SHP77 (cell line): Measurements from ENCODE around the gene BARHL1.

ENCODE experiments used
- DNase-seq, 2 experiments: peaks; one replicate each; lab custom pipeline; 2025; lab: John Stamatoyannopoulos, UW

Gene BARHL1

GRCh38 chr9:132615774-132616173 is 33.4 kb downstream of the BARHL1 start:
- no peak for DNase-seq

- DNase-seq = no peak
These were observed 34.3 kb downstream of the BARHL1 start for GRCh38 chr9:132616725-132617124.

- DNase-seq = no peak
These were observed 39.8 kb downstream of the BARHL1 start for GRCh38 chr9:132622159-132622558.

DNA sequence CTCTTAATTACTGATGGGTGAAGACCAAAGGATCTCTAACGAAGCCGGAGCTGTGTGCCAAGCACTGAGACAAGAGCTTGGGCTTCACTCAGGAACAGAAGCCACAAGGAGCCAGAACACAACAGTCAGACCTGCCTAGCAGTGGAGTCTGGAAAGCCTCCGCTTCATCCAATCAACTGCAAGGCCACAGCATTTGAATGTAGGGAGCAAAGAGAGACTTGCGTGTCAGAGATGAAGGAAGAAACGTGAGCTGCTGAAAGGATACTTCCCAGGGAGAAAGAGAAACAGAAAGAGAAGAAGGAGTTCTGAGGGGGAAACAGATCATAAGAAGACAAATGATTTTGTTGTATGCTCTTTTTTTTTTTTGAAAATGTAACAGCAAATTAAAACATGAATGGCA is 43.9 kb downstream of the BARHL1 start:
- DNase-seq = no peak

- no peak for DNase-seq
These were observed 44.7 kb downstream of the BARHL1 start for GRCh38 chr9:132627106-132627505.

DNA sequence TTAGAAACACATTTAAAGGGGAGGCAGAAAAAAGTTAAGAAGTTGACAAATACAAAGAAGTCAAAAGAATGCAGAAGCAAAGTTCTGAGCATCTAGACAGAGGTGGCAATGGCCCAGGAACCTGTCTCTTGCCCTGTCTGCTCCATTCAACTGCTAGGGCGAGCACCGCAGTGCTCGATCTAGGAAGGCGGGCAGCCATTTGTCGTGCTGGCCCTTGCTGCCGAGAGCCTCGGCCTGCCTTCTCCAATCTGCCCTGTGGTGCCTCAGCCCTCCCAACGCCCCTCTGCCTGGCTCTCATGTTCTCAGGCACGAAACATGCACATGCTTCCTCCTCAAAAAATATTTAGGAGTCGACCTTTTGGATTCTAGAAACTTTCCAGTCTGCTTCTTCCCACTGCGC is 45.2 kb downstream of the BARHL1 start:
- DNase-seq = no peak

DNA sequence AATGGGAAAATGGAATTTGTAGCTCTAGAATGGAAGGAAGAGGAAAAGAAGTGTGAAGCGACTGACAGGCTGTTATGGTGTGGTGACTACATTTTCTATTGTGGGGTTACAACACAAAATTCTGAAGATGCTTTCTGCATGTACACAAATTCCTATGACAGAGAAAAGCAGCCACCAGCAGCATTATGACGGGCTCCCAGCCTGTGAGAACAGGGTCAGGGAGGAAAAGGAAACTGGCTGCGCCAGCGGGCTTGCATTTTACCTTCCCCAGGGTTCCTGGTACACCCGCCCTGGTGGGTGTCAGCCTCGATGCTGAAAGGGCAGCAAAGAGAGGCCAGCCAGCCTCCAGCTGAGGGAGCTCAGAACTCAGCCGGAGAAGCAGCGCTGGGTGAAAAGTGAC is 46.3 kb downstream of the BARHL1 start:
- no peak for DNase-seq

DNA sequence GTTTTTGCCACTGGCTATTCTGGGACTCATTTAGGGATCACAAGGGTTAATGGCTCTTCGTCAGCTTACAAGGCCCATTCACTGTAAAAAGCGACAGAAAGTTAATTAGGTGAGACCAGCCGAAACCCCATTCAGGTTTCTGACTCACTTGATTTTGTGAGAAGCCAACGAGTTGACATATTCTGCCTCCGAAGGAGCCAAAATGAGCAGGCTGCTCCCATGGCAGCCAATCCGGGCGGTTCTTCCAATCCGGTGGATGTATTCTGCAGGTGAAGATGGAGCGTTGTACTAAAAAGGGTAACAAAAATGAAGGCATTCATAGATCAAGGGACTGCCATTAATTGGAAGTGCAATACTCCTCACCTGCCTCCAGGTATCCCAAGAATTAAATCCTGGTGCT is 47.7 kb downstream of the BARHL1 start:
- no peak for DNase-seq

GRCh38 chr9:132630811-132631210 is 48.4 kb downstream of the BARHL1 start:
- DNase-seq = no peak

- DNase-seq = no peak
These were observed 48.9 kb downstream of the BARHL1 start for GRCh38 chr9:132631280-132631679.

DNA sequence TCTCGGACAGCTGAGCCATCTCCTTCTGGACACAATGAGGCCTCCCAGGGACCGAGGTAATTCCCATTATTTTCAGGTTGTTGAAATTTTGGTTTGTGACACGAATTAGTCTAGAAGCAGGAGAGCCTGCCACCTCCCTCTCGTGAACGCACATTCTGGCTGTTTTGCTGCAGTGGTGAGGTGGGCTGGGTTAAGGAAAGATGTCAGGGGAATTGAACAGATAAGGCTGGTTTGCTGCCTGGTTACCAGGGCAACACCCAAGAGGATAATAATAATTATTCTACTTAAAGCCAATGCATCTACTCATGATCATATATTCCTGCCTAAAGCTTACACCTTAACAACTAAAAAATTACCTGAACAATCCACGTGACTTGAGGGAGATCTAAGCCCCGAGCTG is 49.3 kb downstream of the BARHL1 start:
- DNase-seq = no peak

- DNase-seq = no peak
These were observed 50.2 kb downstream of the BARHL1 start for GRCh38 chr9:132632413-132633129.

DNA sequence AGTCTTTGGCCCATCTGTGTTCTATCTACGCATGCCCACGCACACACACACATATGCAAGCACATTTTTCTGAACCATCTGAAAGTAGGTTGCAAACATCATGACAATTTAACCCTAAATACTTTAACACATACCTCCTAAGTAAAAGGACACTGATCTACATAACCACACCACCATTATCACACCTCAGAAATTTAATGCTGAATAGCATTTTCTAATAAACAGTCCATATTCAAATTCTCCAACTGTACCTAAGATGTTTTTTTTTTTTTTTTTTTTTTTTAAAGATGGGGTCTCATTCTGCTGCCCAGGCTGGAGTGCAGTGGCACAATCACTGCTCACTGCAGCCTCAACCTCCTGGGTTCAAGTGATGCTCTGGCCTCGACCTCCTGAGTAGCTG is 51.9 kb downstream of the BARHL1 start:
- no peak for DNase-seq

GRCh38 chr9:132637351-132637750 is 54.9 kb downstream of the BARHL1 start:
- DNase-seq = peak; percentile 81 to 85

DNA sequence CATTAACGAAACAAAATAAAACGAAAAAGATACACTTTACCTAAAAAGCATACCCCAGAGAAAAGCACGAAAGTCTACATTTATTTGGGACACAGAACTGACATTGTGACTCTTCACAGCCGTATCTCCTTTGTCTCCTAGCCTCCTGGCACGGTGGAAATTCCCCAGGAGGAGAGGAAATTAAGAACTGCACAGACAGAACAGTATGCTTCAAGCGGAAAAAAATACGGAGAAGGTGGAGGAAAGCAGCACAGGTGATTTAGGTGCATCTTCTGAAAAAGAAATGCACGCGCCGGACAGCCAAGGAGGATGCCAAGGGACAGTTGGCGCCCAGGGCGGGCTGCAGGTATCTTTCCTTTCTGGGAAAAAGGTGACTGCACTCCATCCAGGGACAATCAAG is 55.4 kb downstream of the BARHL1 start:
- no peak for DNase-seq

DNA sequence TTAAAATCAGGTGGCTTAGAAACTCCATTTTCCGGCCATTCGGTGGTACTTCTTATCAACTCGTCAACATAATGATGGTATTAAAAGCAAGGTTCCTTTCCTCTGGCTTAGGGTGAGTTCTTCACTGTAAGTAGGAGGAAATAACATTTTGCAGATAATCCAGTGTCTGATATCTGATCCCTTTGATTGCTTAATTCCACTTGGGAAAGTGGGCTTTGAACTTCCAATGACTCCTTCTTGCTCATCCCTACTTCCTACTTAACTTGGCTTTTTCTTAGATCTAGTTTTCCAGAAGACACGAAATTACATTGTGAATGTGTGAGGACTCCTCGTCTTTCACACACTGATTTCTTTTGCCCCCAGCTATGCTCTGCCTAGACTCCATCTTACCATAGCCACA is 55.8 kb downstream of the BARHL1 start:
- DNase-seq = no peak

- DNase-seq = no peak
These were observed 56.9 kb downstream of the BARHL1 start for GRCh38 chr9:132639322-132639721.
